Measurements from ENCODE around the gene BSG. TPM values are rescaled to one million over a fixed set of nuclear protein-coding genes. Genes with fewer than 3 reads are reported as not detected.

Gene BSG
- total and polyA plus RNA-seq, 4 donors: 80.4 to 367 (median 149) TPM

GRCh38 chr19:539429-540030 lies 32.9 kb upstream of the BSG start:
- TF ChIP-seq MAX (IDR thresholded peaks at IDR 0.05): no peak
- no peak for TF ChIP-seq ATF3 (IDR thresholded peaks at IDR 0.05)
- no peak for TF ChIP-seq RAD21 (IDR thresholded peaks at IDR 0.05)
- TF ChIP-seq HNF4A (conservative IDR thresholded peaks at IDR 0.05): no peak
- no peak for TF ChIP-seq CTCF (IDR thresholded peaks at IDR 0.05; ENCODE audit: low read depth, low read length, missing input control)
- no peak for TF ChIP-seq HNF4G (IDR thresholded peaks at IDR 0.05)
- TF ChIP-seq RXRA (IDR thresholded peaks at IDR 0.05): no peak
- no peak for TF ChIP-seq TAF1 (conservative IDR thresholded peaks at IDR 0.05)
- TF ChIP-seq ZBTB33 (IDR thresholded peaks at IDR 0.05): no peak
- no peak for TF ChIP-seq REST (IDR thresholded peaks at IDR 0.05)
- no peak for TF ChIP-seq EGR1 (IDR thresholded peaks at IDR 0.05; ENCODE audit: low read depth in 2 of 2)
- no peak for TF ChIP-seq FOXA1 (IDR thresholded peaks at IDR 0.05)
- TF ChIP-seq YY1 (IDR thresholded peaks at IDR 0.05): no peak
- TF ChIP-seq FOXA2 (IDR thresholded peaks at IDR 0.05): no peak
- no peak for TF ChIP-seq NR2F2 (IDR thresholded peaks at IDR 0.05)
- TF ChIP-seq SP1 (IDR thresholded peaks at IDR 0.05): no peak
- no peak for TF ChIP-seq JUND (IDR thresholded peaks at IDR 0.05)
- TF ChIP-seq GABPA (IDR thresholded peaks at IDR 0.05 in 1 of 2, conservative IDR thresholded peaks at IDR 0.05 in 1 of 2): no peak
- Histone ChIP-seq H3K9me3 (ENCODE audit: control insufficient read depth in 4 of 4, low read length in 3 of 4) (no peaks in the 10 kb centered on the region), H3K9ac (ENCODE audit: low read depth in 1 of 2, low read length in 2 of 2) (no peak overlapping the region), H3K27ac (ENCODE audit: low read depth in 1 of 2, low read length in 2 of 2) (no peak overlapping the region), H3K4me1 (ENCODE audit: control insufficient read depth in 4 of 4, insufficient read depth in 4 of 4, low read length in 3 of 4) (peaks cover 3 to 11% (median 7%) of the 10 kb centered on the region in 4 donors), H3K36me3 (ENCODE audit: control insufficient read depth in 4 of 4, insufficient read depth in 3 of 4, low read depth in 1 of 4, low read length in 3 of 4) (peaks cover 6 to 36% (median 18%) of the 10 kb centered on the region in 4 donors), H3K4me3 (ENCODE audit: low read depth in 1 of 3, low read length in 3 of 3) (no peak overlapping the region), H3K27me3 (ENCODE audit: control insufficient read depth in 4 of 4, insufficient read depth in 4 of 4, low read length in 3 of 4) (no peaks in the 10 kb centered on the region)
- 92% methylated on average over 30 of the region's 30 CpGs for WGBS
- no peak for DNase-seq (ENCODE audit: low spot score)
